Natural killer cell (primary cell): ENCODE results near the gene TRAPPC11. TPM values are rescaled to one million over a fixed set of nuclear protein-coding genes. Genes with fewer than 3 reads are reported as not detected.

Experiments used
- ATAC-seq, 3 donors: fragments of 150-1000 bp in 2 of 3; fragments of 200-7000 bp in 1 of 3; cut with Tn5 transposase; 1 replicate in 1 of 3; 2 replicates in 2 of 3; pipeline ENCODE4 v1.10.0; 2021; ENCODE audit warnings: mild to moderate bottlenecking in 2 of 3, moderate library complexity in 2 of 3
- DNase-seq, 2 donors: peaks; one replicate each; pipeline versions ENCODE4 v3.0.0 to v3.0.0-alpha.2; 2013 to 2021; ENCODE audit warnings: mixed read lengths in 1 of 2
- H3K27ac ChIP-seq: one replicate; pipeline ENCODE4 v1.5.1; 2013; ENCODE audit warnings: mild to moderate bottlenecking, low read length
- H3K27me3 ChIP-seq: one replicate; pipeline ENCODE4 v1.6.1; 2013; ENCODE audit warnings: low read length; ENCODE audit not compliant: control insufficient read depth, insufficient read depth
- H3K36me3 ChIP-seq: one replicate; pipeline ENCODE4 v1.6.1; 2013; ENCODE audit warnings: low read length; ENCODE audit not compliant: control insufficient read depth, insufficient read depth
- H3K4me1 ChIP-seq: one replicate; pipeline ENCODE4 v1.6.1; 2013; ENCODE audit warnings: low read length; ENCODE audit not compliant: control insufficient read depth, insufficient read depth
- H3K4me3 ChIP-seq: one replicate; pipeline ENCODE4 v1.5.1; 2013; ENCODE audit warnings: low read length
- H3K9me3 ChIP-seq: one replicate; pipeline ENCODE4 v1.6.1; 2013; ENCODE audit warnings: low read length; ENCODE audit not compliant: control insufficient read depth, insufficient read depth
- H3K27ac Mint-ChIP-seq, 2 donors: one replicate each; pipeline ENCODE4 v1.8.0; 2022; ENCODE audit warnings: mild to moderate bottlenecking in 2 of 2, mixed read lengths in 2 of 2, moderate library complexity in 1 of 2
- H3K27me3 Mint-ChIP-seq, 2 donors: one replicate each; pipeline ENCODE4 v1.8.0; 2022; ENCODE audit warnings: low read depth in 2 of 2, mixed read lengths in 2 of 2
- H3K36me3 Mint-ChIP-seq: one replicate; pipeline ENCODE4 v1.8.0; 2022; ENCODE audit warnings: mixed read lengths
- H3K4me1 Mint-ChIP-seq, 2 donors: one replicate each; pipeline ENCODE4 v1.8.0; 2022; ENCODE audit warnings: mixed read lengths in 2 of 2
- H3K4me3 Mint-ChIP-seq: one replicate; pipeline ENCODE4 v1.8.0; 2022; ENCODE audit warnings: mild to moderate bottlenecking, moderate library complexity, mixed read lengths
- H3K9me3 Mint-ChIP-seq, 2 donors: one replicate each; pipeline ENCODE4 v1.8.0; 2022; ENCODE audit warnings: mixed read lengths in 2 of 2
- CTCF ChIP-seq: fragments of 200-600 bp; IDR thresholded peaks from one replicate; pipeline ENCODE4 v1.8.0; 2022; ENCODE audit warnings: antibody characterized with exemption
- WGBS: methylation state at CpG from one replicate; pipeline ENCODE4 v1.1.7; 2013; ENCODE audit warnings: missing lambda C conversion rate; ENCODE audit not compliant: insufficient coverage; 5-methylcytosine and 5-hydroxymethylcytosine counted together
- intact Hi-C: fragments of 100-400 bp; cut with micrococcal nuclease; formaldehyde crosslinking; loops from one replicate; pipeline ENCODE4 v1.14.2; 2022
- total RNA-seq, 4 donors: library from RNA; stranded (reverse); fragments of 120-200 nt in 1 of 4; gene quantifications; one replicate each; pipeline versions ENCODE4 v1.2.3 to v1.2.4, GENCODE V29; 2013 to 2022

TRAPPC11 gene
- total RNA-seq, 3 donors from 2014 or later (not counting 1 experiment from before 2014, with no cell fraction given) = 33.4 to 41.7 (median 36.8) TPM

GRCh38 chr4:183635741-183636140 is 23.4 kb upstream of the TRAPPC11 start:
- Mint-ChIP-seq H3K9me3 (no peaks in the 10 kb centered on the region), H3K4me1 (peaks cover 0 to 4% of the 10 kb centered on the region in 2 donors), H3K27ac (no peak overlapping the region), H3K27me3 (no peaks in the 10 kb centered on the region), H3K4me3 (no peak overlapping the region), H3K36me3 (no peaks in the 10 kb centered on the region)
- Histone ChIP-seq H3K4me1 (no peaks in the 10 kb centered on the region), H3K36me3 (no peaks in the 10 kb centered on the region), H3K27ac (no peak overlapping the region), H3K27me3 (no peaks in the 10 kb centered on the region), H3K4me3 (no peak overlapping the region), H3K9me3 (no peaks in the 10 kb centered on the region)
- DNase-seq = no peak
- no peak for ATAC-seq
- WGBS = 90% methylated on average over 5 of the region's 5 CpGs
- intact Hi-C loops = no loop called here
- TF ChIP-seq CTCF = no peak

GRCh38 chr4:183636503-183636902 is 22.6 kb upstream of the TRAPPC11 start:
- no peak for TF ChIP-seq CTCF
- Histone ChIP-seq H3K4me3 (no peak overlapping the region), H3K9me3 (no peaks in the 10 kb centered on the region), H3K4me1 (no peaks in the 10 kb centered on the region), H3K27me3 (no peaks in the 10 kb centered on the region), H3K27ac (no peak overlapping the region), H3K36me3 (peaks cover 3% of the 10 kb centered on the region)
- DNase-seq (no peak), ATAC-seq (no peak)
- Mint-ChIP-seq H3K9me3 (no peaks in the 10 kb centered on the region), H3K4me3 (no peak overlapping the region), H3K36me3 (no peaks in the 10 kb centered on the region), H3K4me1 (peaks cover 0 to 4% of the 10 kb centered on the region in 2 donors), H3K27me3 (no peaks in the 10 kb centered on the region), H3K27ac (no peak overlapping the region)
- 98% methylated on average over 8 of the region's 8 CpGs for WGBS
- intact Hi-C loops = no loop called here

GRCh38 chr4:183636923-183637322 is 22.2 kb upstream of the TRAPPC11 start:
- ATAC-seq (no peak), DNase-seq (no peak)
- peaks cover 0 to 4% of the 10 kb centered on the region in 2 donors for H3K4me1 Mint-ChIP-seq
- H3K36me3 Mint-ChIP-seq = no peaks in the 10 kb centered on the region
- H3K4me3 Mint-ChIP-seq = no peak overlapping the region
- intact Hi-C loops = no loop called here
- no peak for TF ChIP-seq CTCF
- 81% methylated on average over 4 of the region's 5 CpGs for WGBS
- no peaks in the 10 kb centered on the region for H3K4me1 ChIP-seq
- H3K9me3 ChIP-seq = no peaks in the 10 kb centered on the region
- H3K36me3 ChIP-seq = peaks cover 4% of the 10 kb centered on the region
- H3K27me3 Mint-ChIP-seq = no peaks in the 10 kb centered on the region
- no peaks in the 10 kb centered on the region for H3K9me3 Mint-ChIP-seq
- H3K27me3 ChIP-seq = no peaks in the 10 kb centered on the region
- no peak overlapping the region for H3K27ac ChIP-seq
- H3K4me3 ChIP-seq = no peak overlapping the region
- H3K27ac Mint-ChIP-seq = no peak overlapping the region

GRCh38 chr4:183637461-183637860 is 21.6 kb upstream of the TRAPPC11 start:
- no peaks in the 10 kb centered on the region for H3K27me3 Mint-ChIP-seq
- H3K36me3 ChIP-seq = peaks cover 4% of the 10 kb centered on the region
- H3K4me1 Mint-ChIP-seq = peaks cover 0 to 4% of the 10 kb centered on the region in 2 donors
- H3K4me1 ChIP-seq = no peaks in the 10 kb centered on the region
- no peaks in the 10 kb centered on the region for H3K27me3 ChIP-seq
- H3K4me3 Mint-ChIP-seq = no peak overlapping the region
- WGBS = 64% methylated on average over 3 of the region's 3 CpGs
- DNase-seq (no peak), ATAC-seq (no peak)
- H3K4me3 ChIP-seq = no peak overlapping the region
- H3K27ac Mint-ChIP-seq = no peak overlapping the region
- no peaks in the 10 kb centered on the region for H3K9me3 ChIP-seq
- H3K36me3 Mint-ChIP-seq = no peaks in the 10 kb centered on the region
- intact Hi-C loops = no loop called here
- no peak overlapping the region for H3K27ac ChIP-seq
- TF ChIP-seq CTCF = no peak
- H3K9me3 Mint-ChIP-seq = no peaks in the 10 kb centered on the region
